T follicular helper cell (primary cell): ENCODE measurements around the gene CREB3L2.
"Not testable (repeated sequence)": the region's sequence is repeated elsewhere in the genome, so short reads cannot be mapped to it uniquely, and the experiment has no call there.

Source experiments
- DNase-seq: peaks from one replicate; pipeline ENCODE4 v3.0.0-alpha.2; 2020; ENCODE audit warnings: low read depth
- total RNA-seq, 2 experiments: gene quantifications; one replicate each; lab custom pipeline; 2026; lab: John Stamatoyannopoulos, UW

CREB3L2 gene
- total RNA-seq, result 23.2 to 26.7 reads per million in 2 experiments

GRCh38 chr7:138001529-138002095 lies at the start of gene CREB3L2:
CREB3L2 (minus strand) TSS chr7:138002086; CDS start chr7:138001705, 381 bp downstream.
- DNase-seq, result peak; percentile 37

- no peak for DNase-seq
Measured at GRCh38 chr7:138049505-138050116, 47.7 kb upstream of the CREB3L2 start.

GRCh38 chr7:138047907-138048306 lies 46.0 kb upstream of the CREB3L2 start:
- DNase-seq, result no peak

GRCh38 chr7:138044897-138045296 lies 43.0 kb upstream of the CREB3L2 start:
- DNase-seq, result no peak

- DNase-seq, result not testable (repeated sequence)
Measured at GRCh38 chr7:138040063-138040462, 38.2 kb upstream of the CREB3L2 start.

GRCh38 chr7:138036135-138036534 lies 34.2 kb upstream of the CREB3L2 start:
- DNase-seq, result no peak

GRCh38 chr7:138033241-138033640 lies 31.4 kb upstream of the CREB3L2 start:
- DNase-seq, result no peak

GRCh38 chr7:138032770-138033169 lies 30.9 kb upstream of the CREB3L2 start:
- no peak for DNase-seq

- DNase-seq, result no peak
Measured at GRCh38 chr7:138032186-138032585, 30.3 kb upstream of the CREB3L2 start.

- no peak for DNase-seq
Measured at GRCh38 chr7:138030679-138031351, 28.9 kb upstream of the CREB3L2 start.

- no peak for DNase-seq
Measured at GRCh38 chr7:138029941-138030340, 28.1 kb upstream of the CREB3L2 start.

GRCh38 chr7:138029126-138029525 lies 27.2 kb upstream of the CREB3L2 start:
- DNase-seq, result no peak

- DNase-seq, result no peak
Measured at GRCh38 chr7:138027100-138027499, 25.2 kb upstream of the CREB3L2 start.

GRCh38 chr7:138025215-138026186 lies 23.6 kb upstream of the CREB3L2 start:
- DNase-seq, result no peak

GRCh38 chr7:138024765-138025164 lies 22.9 kb upstream of the CREB3L2 start:
- no peak for DNase-seq

GRCh38 chr7:138024343-138024691 lies 22.4 kb upstream of the CREB3L2 start:
- DNase-seq, result no peak

- DNase-seq, result no peak
Measured at GRCh38 chr7:138023618-138024342, 21.9 kb upstream of the CREB3L2 start.

GRCh38 chr7:138021889-138022288 lies 20.0 kb upstream of the CREB3L2 start:
- no peak for DNase-seq

- no peak for DNase-seq
Measured at GRCh38 chr7:138017992-138018391, 16.1 kb upstream of the CREB3L2 start.

- no peak for DNase-seq
Measured at GRCh38 chr7:138015096-138015495, 13.2 kb upstream of the CREB3L2 start.

- DNase-seq, result no peak
Measured at GRCh38 chr7:138014686-138015085, 12.8 kb upstream of the CREB3L2 start.
